ENCODE data around the gene RAD51B.

The RAD51B gene

GRCh38 chr14:68669603-68670358 is 850.2 kb downstream of the RAD51B start:
- no peak for DNase-seq (ENCODE audit: low read depth)

GRCh38 chr14:68670359-68670715 is 850.8 kb downstream of the RAD51B start:
- DNase-seq (ENCODE audit: low read depth): no peak

GRCh38 chr14:68671909-68672308 is 852.3 kb downstream of the RAD51B start:
- DNase-seq (ENCODE audit: low read depth): no peak

GRCh38 chr14:68672609-68673285 is 853.2 kb downstream of the RAD51B start:
- no peak for DNase-seq (ENCODE audit: low read depth)

GRCh38 chr14:68673464-68673863 is 853.9 kb downstream of the RAD51B start:
- no peak for DNase-seq (ENCODE audit: low read depth)

- no peak for DNase-seq (ENCODE audit: low read depth)
Observed at GRCh38 chr14:68674538-68675232, 855.1 kb downstream of the RAD51B start.

- peak; percentile 68 for DNase-seq (ENCODE audit: low read depth)
Observed at GRCh38 chr14:68675233-68675577, 855.6 kb downstream of the RAD51B start.

- no peak for DNase-seq (ENCODE audit: low read depth)
Observed at GRCh38 chr14:68676511-68676943, 856.9 kb downstream of the RAD51B start.

GRCh38 chr14:68677476-68677875 is 857.9 kb downstream of the RAD51B start:
- DNase-seq (ENCODE audit: low read depth): no peak

- DNase-seq (ENCODE audit: low read depth): no peak
Observed at GRCh38 chr14:68677901-68678300, 858.3 kb downstream of the RAD51B start.

- no peak for DNase-seq (ENCODE audit: low read depth)
Observed at GRCh38 chr14:68678471-68678870, 858.9 kb downstream of the RAD51B start.

GRCh38 chr14:68679301-68679700 is 859.7 kb downstream of the RAD51B start:
- DNase-seq (ENCODE audit: low read depth): no peak

GRCh38 chr14:68679746-68680467 is 860.3 kb downstream of the RAD51B start:
- no peak for DNase-seq (ENCODE audit: low read depth)

- no peak for DNase-seq (ENCODE audit: low read depth)
Observed at GRCh38 chr14:68680541-68681051, 861.0 kb downstream of the RAD51B start.

- no peak for DNase-seq (ENCODE audit: low read depth)
Observed at GRCh38 chr14:68681256-68682011, 861.9 kb downstream of the RAD51B start.

- DNase-seq (ENCODE audit: low read depth): peak; percentile 92
Observed at GRCh38 chr14:68682166-68683103, 862.9 kb downstream of the RAD51B start.

GRCh38 chr14:68683326-68683725 is 863.7 kb downstream of the RAD51B start:
- DNase-seq (ENCODE audit: low read depth): no peak

- DNase-seq (ENCODE audit: low read depth): no peak
Observed at GRCh38 chr14:68684466-68685418, 865.2 kb downstream of the RAD51B start.

Data from HS-5 (cell line).